Activated T-cell treated with anti-CD3 and anti-CD28 coated beads, Interleukin-2, amount 50 U/mL, for 48 hours (primary cell): ENCODE data around the gene IP6K1.
A peak's percentile ranks its signal among the peaks of the same experiment; 100 is the strongest.
"Not testable (repeated sequence)": the region's sequence is repeated elsewhere in the genome, so short reads cannot be mapped to it uniquely, and the experiment has no call there.

ENCODE experiments used
- DNase-seq, 2 experiments: peaks; one replicate each; pipeline ENCODE4 v3.0.0-alpha.2; 2020

The IP6K1 gene

GRCh38 chr3:49761661-49762060, 24.7 kb downstream of the IP6K1 start:
- no peak for DNase-seq

GRCh38 chr3:49759226-49759625, 27.1 kb downstream of the IP6K1 start:
- DNase-seq = no peak

GRCh38 chr3:49757197-49757596, 29.1 kb downstream of the IP6K1 start:
- no peak for DNase-seq

GRCh38 chr3:49756036-49756435, 30.3 kb downstream of the IP6K1 start:
- no peak for DNase-seq

- no peak for DNase-seq
Measured at GRCh38 chr3:49754536-49754935, 31.8 kb downstream of the IP6K1 start.

- no peak for DNase-seq
Measured at GRCh38 chr3:49751501-49751900, 34.8 kb downstream of the IP6K1 start.

- no peak for DNase-seq
Measured at GRCh38 chr3:49750056-49750455, 36.3 kb downstream of the IP6K1 start.

GRCh38 chr3:49748874-49749273, 37.5 kb downstream of the IP6K1 start:
- not testable (repeated sequence) for DNase-seq

GRCh38 chr3:49747792-49748480, 38.4 kb downstream of the IP6K1 start:
- DNase-seq = no peak

- no peak for DNase-seq
Measured at GRCh38 chr3:49745986-49746385, 40.4 kb downstream of the IP6K1 start.

GRCh38 chr3:49740427-49740826, 45.9 kb downstream of the IP6K1 start:
- DNase-seq = no peak

- DNase-seq = no peak
Measured at GRCh38 chr3:49738067-49738713, 48.2 kb downstream of the IP6K1 start.

- no peak for DNase-seq
Measured at GRCh38 chr3:49734752-49735151, 51.6 kb downstream of the IP6K1 start.

GRCh38 chr3:49733551-49733950, 52.8 kb downstream of the IP6K1 start:
- DNase-seq = peak in 1 of 2 experiments; percentile 10

- no peak for DNase-seq
Measured at GRCh38 chr3:49732597-49732996, 53.7 kb downstream of the IP6K1 start.

- no peak for DNase-seq
Measured at GRCh38 chr3:49729966-49730609, 56.3 kb downstream of the IP6K1 start.

GRCh38 chr3:49727924-49728361, 58.4 kb downstream of the IP6K1 start:
- no peak for DNase-seq

- no peak for DNase-seq
Measured at GRCh38 chr3:49727154-49727923, 59.0 kb downstream of the IP6K1 start.

GRCh38 chr3:49725906-49726681, 60.2 kb downstream of the IP6K1 start:
- DNase-seq = peak in 1 of 2 experiments; percentile 11

- peak; percentile 35 to 44 for DNase-seq
Measured at GRCh38 chr3:49724586-49724985, 61.8 kb downstream of the IP6K1 start.

GRCh38 chr3:49723628-49724551, 62.5 kb downstream of the IP6K1 start, which contains the start of gene GMPPB:
Gene GMPPB (minus strand): TSS chr3:49723951. CDS start chr3:49723726, 225 bp downstream.
- DNase-seq = peak; percentile 92 to 96
